GM19372 (cell line): Measurements from ENCODE around the gene SHKBP1.
"Not testable (repeated sequence)": the region's sequence is repeated elsewhere in the genome, so short reads cannot be mapped to it uniquely, and the experiment has no call there.

Experiments used
- ATAC-seq: cut with Tn5 transposase; IDR thresholded peaks from one replicate; pipeline ENCODE4 v1.9.1; 2021; ENCODE audit warnings: mild to moderate bottlenecking, low read depth, moderate library complexity; ENCODE audit not compliant: unreplicated experiment

SHKBP1 gene

GRCh38 chr19:40576585-40577451 lies at the start of gene SHKBP1:
TSS of gene SHKBP1 (plus strand) at chr19:40576873. CDS start at chr19:40576900, 27 bp downstream.
- peak; percentile 99 for ATAC-seq

GRCh38 chr19:40528078-40528477 lies 48.6 kb upstream of the SHKBP1 start:
- ATAC-seq: no peak

GRCh38 chr19:40528533-40529092 lies 48.1 kb upstream of the SHKBP1 start:
- no peak for ATAC-seq

GRCh38 chr19:40529093-40529954 lies 47.3 kb upstream of the SHKBP1 start:
- no peak for ATAC-seq

- no peak for ATAC-seq
These were observed 46.4 kb upstream of the SHKBP1 start for GRCh38 chr19:40530091-40530901.

- no peak for ATAC-seq
These were observed 43.2 kb upstream of the SHKBP1 start for GRCh38 chr19:40533508-40533907.

- no peak for ATAC-seq
These were observed 42.5 kb upstream of the SHKBP1 start for GRCh38 chr19:40534148-40534547.

GRCh38 chr19:40539070-40539469 lies 37.6 kb upstream of the SHKBP1 start:
- no peak for ATAC-seq

- no peak for ATAC-seq
These were observed 34.3 kb upstream of the SHKBP1 start for GRCh38 chr19:40542202-40542859.

- ATAC-seq: no peak
These were observed 33.6 kb upstream of the SHKBP1 start for GRCh38 chr19:40543029-40543597.

GRCh38 chr19:40546153-40546841 lies 30.4 kb upstream of the SHKBP1 start:
- not testable (repeated sequence) for ATAC-seq

GRCh38 chr19:40547190-40547589 lies 29.5 kb upstream of the SHKBP1 start:
- ATAC-seq: not testable (repeated sequence)

GRCh38 chr19:40547836-40548235 lies 28.8 kb upstream of the SHKBP1 start:
- no peak for ATAC-seq

GRCh38 chr19:40549007-40549708 lies 27.5 kb upstream of the SHKBP1 start:
- ATAC-seq: no peak

GRCh38 chr19:40550951-40551350 lies 25.7 kb upstream of the SHKBP1 start:
- no peak for ATAC-seq

- ATAC-seq: no peak
These were observed 23.8 kb upstream of the SHKBP1 start for GRCh38 chr19:40552848-40553247.

GRCh38 chr19:40553885-40554857 lies 22.5 kb upstream of the SHKBP1 start:
- ATAC-seq: no peak
